HG02970 (cell line): ENCODE results near the gene ZNF710.
"Not testable (repeated sequence)": the region's sequence is repeated elsewhere in the genome, so short reads cannot be mapped to it uniquely, and the experiment has no call there.

Experiments
- ATAC-seq: cut with Tn5 transposase; IDR thresholded peaks from one replicate; pipeline ENCODE4 v1.9.1; 2021; ENCODE audit warnings: mild to moderate bottlenecking, moderate library complexity, moderate number of reproducible peaks; ENCODE audit not compliant: unreplicated experiment, low FRiP score

ZNF710 gene

DNA sequence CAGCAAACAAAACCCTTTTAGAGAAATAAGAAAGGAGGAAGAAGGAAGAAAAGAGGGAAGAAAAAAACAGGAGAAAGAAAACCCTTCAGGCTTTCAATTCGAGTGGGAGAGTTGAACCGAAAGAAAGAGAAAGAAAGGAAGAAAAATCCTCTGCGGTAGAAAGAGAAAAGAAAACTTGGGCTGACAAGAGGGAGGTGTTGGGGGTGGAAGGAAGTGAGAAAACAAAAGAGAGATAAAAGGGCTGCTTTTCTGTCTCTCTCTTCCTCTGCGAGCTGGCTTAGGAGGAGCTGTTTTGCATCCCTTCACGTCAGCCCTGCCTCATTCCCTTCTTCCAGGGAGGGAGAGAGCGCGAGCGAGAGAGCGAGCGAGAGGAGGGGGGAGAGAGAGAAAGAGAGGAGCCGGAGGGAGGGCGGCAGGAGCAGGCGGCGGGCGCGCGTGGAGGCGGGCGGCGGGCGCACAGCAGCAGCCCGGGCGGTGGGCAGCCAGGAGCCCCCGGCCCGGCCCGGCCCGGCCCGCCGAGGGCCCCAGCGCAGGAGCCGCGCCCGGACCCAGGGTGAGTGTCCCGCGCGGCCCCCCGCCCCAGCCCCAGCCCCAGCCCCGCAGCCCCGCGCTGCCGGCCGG, at the start of gene ZNF710:
TSS of gene ZNF710 (plus strand) at position 263 of the 621 bp plus-strand sequence. CDS start 65,814 bp downstream, outside the sequence.
- peak; percentile 36 for ATAC-seq

GRCh38 chr15:89954541-89954940, 46.6 kb upstream of the ZNF710 start:
- ATAC-seq: no peak

DNA sequence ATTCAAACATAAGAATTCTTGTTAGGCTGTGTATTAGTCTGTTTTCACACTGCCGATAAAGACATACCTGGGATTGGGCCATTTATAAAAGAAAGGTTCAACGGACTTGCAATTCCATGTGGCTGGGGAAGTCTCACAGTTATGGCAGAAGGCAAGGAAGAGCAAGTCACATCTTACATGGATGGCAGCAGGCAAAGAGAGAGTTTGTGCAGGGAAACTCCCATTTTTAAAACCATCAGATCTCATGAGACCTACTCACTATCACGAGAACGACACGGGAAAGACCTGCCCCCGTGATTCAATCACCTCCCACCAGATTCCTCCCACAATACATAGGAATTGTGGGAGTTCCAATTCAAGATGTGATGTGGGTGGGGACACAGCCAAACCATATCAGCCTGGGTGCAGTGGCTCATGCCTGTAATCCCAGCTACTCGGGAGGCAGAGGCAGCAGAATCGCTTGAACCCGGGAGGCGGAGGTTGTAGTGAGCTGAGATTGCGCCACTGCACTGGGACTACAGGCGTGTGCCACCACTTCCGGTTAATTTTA, 45.6 kb upstream of the ZNF710 start:
- ATAC-seq: not testable (repeated sequence)

DNA sequence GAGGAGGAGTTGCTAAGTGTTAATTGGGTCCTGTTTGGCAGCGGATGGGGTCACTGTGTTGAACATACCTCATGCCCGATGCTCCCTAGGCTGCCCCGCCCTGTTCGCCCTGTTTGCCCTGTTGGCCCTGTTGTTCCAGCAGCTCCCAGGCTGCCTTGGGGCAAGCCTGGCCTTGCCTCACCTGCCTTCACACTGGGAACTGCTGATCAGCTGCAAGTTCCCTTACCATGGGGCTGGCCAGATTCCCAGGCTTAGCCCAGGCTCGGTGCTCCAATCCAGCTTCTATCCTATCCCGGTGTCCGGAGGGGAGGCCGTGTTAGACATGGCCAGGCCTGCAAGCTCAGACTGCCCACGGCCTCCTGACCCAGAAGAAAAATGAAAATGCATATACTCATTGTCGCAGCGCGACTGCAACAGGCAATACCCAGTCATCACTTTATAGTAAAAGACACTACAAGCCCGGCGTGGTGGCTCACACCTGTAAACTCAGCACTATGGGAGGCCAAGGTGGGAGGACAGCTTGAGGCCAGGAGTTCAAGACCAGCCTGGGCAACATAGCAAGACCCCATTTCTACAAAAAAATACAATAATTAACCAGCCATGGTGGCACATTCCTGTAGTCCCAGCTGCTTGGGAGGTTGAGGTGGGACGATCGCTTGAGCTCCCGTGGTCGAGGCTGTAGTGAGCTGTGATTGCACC, 42.9 kb upstream of the ZNF710 start:
- ATAC-seq: no peak

- no peak for ATAC-seq
These were observed 37.6 kb upstream of the ZNF710 start for GRCh38 chr15:89963301-89964231.

DNA sequence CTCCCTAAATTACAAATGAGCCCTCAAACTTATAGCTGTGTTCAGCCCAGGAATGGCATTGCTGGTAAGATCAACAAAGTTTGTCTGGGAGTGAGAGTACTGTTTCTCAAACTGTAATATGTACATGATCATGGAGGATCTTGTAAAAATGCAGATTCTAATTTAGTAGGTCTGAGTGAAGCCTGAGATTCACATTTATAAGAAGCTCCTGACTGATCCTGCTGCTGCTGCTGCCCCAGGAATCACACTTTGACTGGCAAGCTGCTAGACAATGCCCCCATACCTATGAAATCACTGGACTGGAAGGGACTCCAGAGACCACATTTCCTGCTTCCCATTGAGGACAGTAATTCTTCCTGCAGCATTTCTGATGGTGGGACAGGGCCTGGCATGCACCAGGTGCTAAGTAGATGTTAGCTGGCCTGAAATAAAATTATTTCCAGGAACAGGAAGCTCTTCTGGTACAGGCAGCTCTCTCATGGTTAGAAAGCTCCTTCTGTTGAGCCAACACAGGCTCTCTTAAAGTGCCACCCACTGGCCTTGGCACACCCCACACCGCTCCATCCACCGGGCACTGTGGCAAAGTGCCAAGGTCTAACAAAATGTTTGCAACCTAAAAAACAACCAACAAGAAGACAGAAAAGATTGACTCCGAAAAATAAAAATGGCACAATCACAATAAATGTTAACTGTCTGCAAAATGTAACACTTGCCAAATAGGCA, 36.7 kb upstream of the ZNF710 start:
- ATAC-seq: no peak

DNA sequence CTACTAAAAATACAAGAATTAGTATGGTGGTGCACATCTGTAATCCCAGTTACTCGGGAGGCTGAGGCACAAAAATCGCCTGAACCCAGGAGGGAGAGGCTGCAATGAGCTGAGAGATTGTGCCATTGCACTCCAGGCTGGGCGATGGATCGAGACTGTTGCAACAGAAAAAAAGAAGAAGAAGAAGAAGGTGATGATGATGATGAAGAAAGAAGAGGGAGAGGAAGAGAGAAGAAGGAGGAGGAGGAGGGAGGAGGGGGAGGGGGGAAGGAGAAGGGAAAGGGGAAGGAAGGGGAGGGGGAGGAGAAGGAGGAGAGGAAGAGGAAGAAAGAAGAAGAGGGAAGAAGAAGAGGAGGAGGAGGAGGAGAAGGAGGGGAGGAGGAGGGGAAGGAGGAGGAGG, 33.2 kb upstream of the ZNF710 start:
- no peak for ATAC-seq

GRCh38 chr15:89971592-89971997, 29.5 kb upstream of the ZNF710 start:
- no peak for ATAC-seq

DNA sequence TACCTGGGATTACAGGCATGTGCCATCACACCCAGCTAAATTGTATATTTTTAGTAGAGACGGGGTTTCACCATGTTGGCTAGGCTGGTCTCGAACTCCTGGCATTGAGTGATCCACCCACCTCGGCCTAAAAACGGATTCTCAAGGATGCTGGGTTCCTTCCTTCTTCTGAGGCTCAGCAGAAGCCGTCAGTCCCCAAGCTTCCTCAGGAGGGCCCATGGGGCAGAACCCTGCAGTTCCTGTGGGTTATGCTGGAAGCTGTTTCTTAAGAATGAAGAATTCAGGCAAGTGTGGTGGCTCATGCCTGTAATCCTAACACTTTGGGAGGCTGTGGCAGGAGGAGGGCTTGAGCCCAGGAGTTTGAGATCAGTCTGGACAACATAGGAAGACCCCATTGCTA, 29.0 kb upstream of the ZNF710 start:
- no peak for ATAC-seq

DNA sequence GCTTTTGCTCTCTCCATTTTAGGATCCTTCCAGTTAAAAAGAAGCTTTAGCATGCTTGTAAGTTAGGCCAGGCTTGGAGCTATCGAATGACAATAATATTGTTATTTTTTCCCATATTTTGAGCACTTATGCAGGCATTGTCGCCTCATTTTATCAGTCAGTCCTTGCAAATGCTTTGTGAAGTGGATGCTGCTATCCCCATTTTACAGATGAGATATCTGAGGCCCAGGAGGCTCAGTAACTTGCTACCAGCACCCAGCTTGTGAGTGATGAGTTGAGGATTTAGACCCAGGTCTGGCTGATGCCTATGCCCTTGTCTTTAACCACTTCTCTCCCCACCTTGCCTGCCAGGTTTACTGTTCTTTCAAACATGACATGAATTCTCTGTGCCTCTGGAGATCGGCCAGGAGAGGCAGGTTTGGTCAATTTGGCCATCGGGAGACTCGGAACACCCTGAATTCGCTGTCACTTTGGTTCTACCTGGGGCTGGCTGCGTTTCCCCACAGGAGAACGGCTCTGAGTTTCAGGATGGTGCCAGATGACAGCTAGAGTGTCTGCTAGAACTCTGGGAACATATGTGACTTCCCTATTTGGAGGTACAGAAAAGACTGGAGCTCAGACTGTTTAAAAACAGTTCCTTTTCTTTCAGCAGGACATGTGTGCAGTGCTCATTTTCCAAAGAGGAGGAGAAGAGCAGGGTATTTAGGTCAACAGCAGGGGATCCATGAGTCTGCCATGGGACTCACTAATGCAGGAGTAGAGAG, 25.5 kb upstream of the ZNF710 start:
- ATAC-seq: no peak

GRCh38 chr15:89976246-89976600, 24.9 kb upstream of the ZNF710 start:
- ATAC-seq: no peak

GRCh38 chr15:89977836-89978235, 23.3 kb upstream of the ZNF710 start:
- ATAC-seq: not testable (repeated sequence)

DNA sequence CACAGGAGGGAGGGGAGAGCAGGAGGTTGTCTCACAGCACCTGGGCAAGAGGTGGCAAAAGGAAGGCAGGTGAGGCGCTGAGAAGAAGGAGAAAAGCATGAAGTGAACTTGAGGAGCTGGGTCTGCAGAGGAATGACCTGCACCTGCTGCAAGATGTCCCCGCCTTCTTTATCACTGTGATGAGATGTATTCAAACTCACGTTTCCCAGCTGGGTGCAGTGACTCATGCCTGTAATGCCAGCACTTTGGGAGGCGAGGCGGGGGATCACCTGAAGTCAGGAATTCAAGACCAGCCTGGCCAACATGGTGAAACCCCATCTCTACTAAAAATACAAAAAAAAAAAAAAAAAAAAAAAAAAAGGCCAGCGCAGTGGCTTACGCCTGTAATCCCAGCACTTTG, 22.2 kb upstream of the ZNF710 start:
- ATAC-seq: no peak

DNA sequence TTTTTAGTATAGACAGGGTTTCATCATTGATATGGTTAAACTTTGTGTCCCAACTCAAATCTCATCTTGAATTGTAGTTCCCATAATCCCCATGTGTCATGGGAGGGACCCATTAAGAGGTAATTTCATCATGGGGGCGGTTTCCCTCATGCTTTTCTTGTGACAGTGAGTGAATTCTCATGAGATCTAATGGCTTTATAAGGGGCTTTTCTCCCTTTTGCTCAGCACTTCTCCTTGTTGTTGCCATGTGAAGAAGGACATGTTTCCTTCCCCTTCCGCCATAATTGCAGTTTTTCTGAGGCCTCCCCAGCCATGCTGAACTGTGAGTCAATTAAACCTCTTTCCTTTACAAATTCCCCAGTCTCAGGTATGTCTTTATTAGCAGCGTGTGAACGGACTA, 20.2 kb upstream of the ZNF710 start:
- no peak for ATAC-seq

- no peak for ATAC-seq
These were observed 18.6 kb upstream of the ZNF710 start for GRCh38 chr15:89982315-89983055.

DNA sequence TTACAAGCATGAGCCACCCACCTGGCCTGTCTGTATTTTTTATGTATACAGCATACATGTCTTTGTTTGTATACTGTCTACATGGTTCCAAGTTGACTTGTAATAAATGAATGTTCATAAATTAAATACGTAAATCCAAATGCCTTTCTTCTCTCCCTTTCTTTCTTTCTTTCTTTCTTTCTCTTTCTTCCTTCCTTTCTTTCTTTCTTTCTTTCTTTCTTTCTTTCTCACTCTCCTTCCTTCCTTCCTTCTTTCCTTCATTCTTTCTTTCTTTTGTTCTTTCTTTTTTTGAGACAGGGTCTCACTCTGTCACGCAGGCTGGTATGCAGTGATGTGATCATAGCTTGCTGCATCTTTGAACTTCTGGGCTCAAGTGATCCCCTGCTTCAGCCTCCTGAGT, 17.1 kb upstream of the ZNF710 start:
- ATAC-seq: no peak

DNA sequence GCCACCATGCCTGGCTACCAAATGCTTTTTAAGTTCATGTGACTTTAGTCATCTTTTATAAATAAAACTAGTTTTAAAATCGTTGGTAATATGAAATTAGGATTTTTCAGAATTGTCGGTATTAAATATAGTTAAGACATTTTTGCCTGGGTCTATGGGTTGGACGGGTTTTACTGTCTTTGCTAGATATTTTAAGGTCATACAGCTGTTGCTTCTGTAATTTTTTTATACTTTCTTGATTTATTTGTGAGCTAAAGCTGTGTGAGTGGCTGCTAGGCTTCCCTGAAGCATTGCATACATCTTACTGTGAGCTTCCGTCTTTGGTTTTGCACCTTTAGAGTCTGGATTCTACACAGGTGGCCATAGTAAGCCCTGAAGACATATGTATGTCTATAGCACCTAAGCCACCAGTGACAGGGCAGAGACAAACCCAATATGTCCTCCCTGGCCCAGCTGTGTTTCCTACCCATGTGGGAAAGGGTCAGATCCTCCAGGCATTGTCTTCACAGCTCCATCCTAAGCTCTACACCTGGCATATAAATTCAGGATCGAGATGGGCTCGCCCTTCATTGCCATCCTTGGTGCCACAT, 16.6 kb upstream of the ZNF710 start:
- no peak for ATAC-seq

- no peak for ATAC-seq
These were observed 16.0 kb upstream of the ZNF710 start for GRCh38 chr15:89985111-89985510.

- no peak for ATAC-seq
These were observed 9.8 kb upstream of the ZNF710 start for GRCh38 chr15:89991312-89991711.
